Esophagus (tissue), 2 donors: ENCODE measurements around the gene UBE2E3. TPM values are rescaled to one million over a fixed set of nuclear protein-coding genes. Genes with fewer than 3 reads are reported as not detected.

ENCODE experiments used
- H3K27ac ChIP-seq, 2 donors: one replicate each; pipeline ENCODE4 v1.5.1; 2013; ENCODE audit warnings: low read depth in 2 of 2, mild to moderate bottlenecking in 2 of 2, inconsistent platforms in 1 of 2, low read length in 1 of 2, moderate library complexity in 1 of 2
- H3K27me3 ChIP-seq, 2 donors: one replicate each; pipeline ENCODE4 v1.6.1; 2013; ENCODE audit warnings: low read length in 2 of 2, control low read depth in 1 of 2, mild to moderate bottlenecking in 1 of 2; ENCODE audit not compliant: insufficient read depth in 2 of 2, control insufficient read depth in 1 of 2
- H3K36me3 ChIP-seq, 2 donors: one replicate each; pipeline ENCODE4 v1.6.1; 2013; ENCODE audit warnings: low read length in 1 of 2; ENCODE audit not compliant: control insufficient read depth in 2 of 2, insufficient read depth in 2 of 2
- H3K4me1 ChIP-seq, 2 donors: one replicate each; pipeline ENCODE4 v1.6.1; 2013; ENCODE audit warnings: low read length in 1 of 2; ENCODE audit not compliant: control insufficient read depth in 2 of 2, insufficient read depth in 2 of 2
- H3K4me3 ChIP-seq, 2 donors: one replicate each; pipeline ENCODE4 v1.5.1; 2013; ENCODE audit warnings: low read length in 2 of 2, mild to moderate bottlenecking in 2 of 2, low read depth in 1 of 2, moderate library complexity in 1 of 2
- H3K9me3 ChIP-seq, 2 donors: one replicate each; pipeline ENCODE4 v1.6.1; 2013; ENCODE audit warnings: mild to moderate bottlenecking in 2 of 2, low read depth in 1 of 2, low read length in 1 of 2, moderate library complexity in 1 of 2; ENCODE audit not compliant: control insufficient read depth in 2 of 2, insufficient read depth in 1 of 2
- WGBS, 2 donors: extraction: QIAGEN DNeasy Blood & Tissue Kit; methylation state at CpG; one replicate each; pipeline ENCODE4 v1.1.7; 2013; 5-methylcytosine and 5-hydroxymethylcytosine counted together
- polyA plus RNA-seq, 2 donors: library from polyadenylated mRNA; stranded (reverse); fragments of 200-250 nt; gene quantifications; one replicate each; pipeline ENCODE4 v1.2.3, GENCODE V29; 2013
- donor health status: healthy with polysubstance abuse.
- donor health status: Bipolar disorder and iron deficiency.

Gene UBE2E3
- polyA plus RNA-seq, 2 donors = 21.3 to 33.4 TPM

GRCh38 chr2:181066333-181066732 lies 85.9 kb downstream of the UBE2E3 start:
- Histone ChIP-seq H3K36me3 (no peaks in the 10 kb centered on the region), H3K9me3 (no peaks in the 10 kb centered on the region), H3K27me3 (no peaks in the 10 kb centered on the region), H3K4me3 (no peak overlapping the region), H3K27ac (no peak overlapping the region), H3K4me1 (no peaks in the 10 kb centered on the region)
- WGBS, 2 donors = 83 to 98% methylated on average over 1 of the region's 1 CpG

GRCh38 chr2:181070119-181070835 lies 89.9 kb downstream of the UBE2E3 start:
- Histone ChIP-seq H3K27me3 (no peaks in the 10 kb centered on the region), H3K4me1 (no peaks in the 10 kb centered on the region), H3K9me3 (no peaks in the 10 kb centered on the region), H3K36me3 (no peaks in the 10 kb centered on the region), H3K27ac (no peak overlapping the region), H3K4me3 (no peak overlapping the region)
- WGBS, 2 donors = 45 to 50% methylated on average over 2 of the region's 2 CpGs

GRCh38 chr2:181070836-181071200 lies 90.4 kb downstream of the UBE2E3 start:
- Histone ChIP-seq H3K27ac (no peak overlapping the region), H3K9me3 (no peaks in the 10 kb centered on the region), H3K4me1 (no peaks in the 10 kb centered on the region), H3K27me3 (no peaks in the 10 kb centered on the region), H3K36me3 (no peaks in the 10 kb centered on the region), H3K4me3 (no peak overlapping the region)
- 85 to 90% methylated on average over 5 of the region's 5 CpGs for WGBS, 2 donors

GRCh38 chr2:181072486-181073235 lies 92.3 kb downstream of the UBE2E3 start:
- 76 to 77% methylated on average over 6 of the region's 6 CpGs for WGBS, 2 donors
- Histone ChIP-seq H3K4me3 (no peak overlapping the region), H3K36me3 (no peaks in the 10 kb centered on the region), H3K27ac (no peak overlapping the region), H3K4me1 (no peaks in the 10 kb centered on the region), H3K9me3 (no peaks in the 10 kb centered on the region), H3K27me3 (no peaks in the 10 kb centered on the region)

GRCh38 chr2:181073896-181074295 lies 93.5 kb downstream of the UBE2E3 start:
- Histone ChIP-seq H3K4me1 (no peaks in the 10 kb centered on the region), H3K27me3 (no peaks in the 10 kb centered on the region), H3K36me3 (no peaks in the 10 kb centered on the region), H3K9me3 (no peaks in the 10 kb centered on the region), H3K4me3 (no peak overlapping the region), H3K27ac (no peak overlapping the region)

GRCh38 chr2:181074457-181074856 lies 94.1 kb downstream of the UBE2E3 start:
- Histone ChIP-seq H3K4me1 (no peaks in the 10 kb centered on the region), H3K27ac (no peak overlapping the region), H3K4me3 (no peak overlapping the region), H3K9me3 (no peaks in the 10 kb centered on the region), H3K27me3 (no peaks in the 10 kb centered on the region), H3K36me3 (no peaks in the 10 kb centered on the region)
- 66 to 71% methylated on average over 2 of the region's 2 CpGs for WGBS, 2 donors

- H3K9me3 ChIP-seq = no peaks in the 10 kb centered on the region
- H3K27ac ChIP-seq = no peak overlapping the region
- 24 to 29% methylated on average over 1 of the region's 1 CpG for WGBS, 2 donors
- H3K4me1 ChIP-seq = no peaks in the 10 kb centered on the region
- H3K4me3 ChIP-seq = no peak overlapping the region
- H3K27me3 ChIP-seq = no peaks in the 10 kb centered on the region
- no peaks in the 10 kb centered on the region for H3K36me3 ChIP-seq
These were observed 96.3 kb downstream of the UBE2E3 start for GRCh38 chr2:181076658-181077057.

- H3K4me1 ChIP-seq = no peaks in the 10 kb centered on the region
- H3K4me3 ChIP-seq = no peak overlapping the region
- H3K27me3 ChIP-seq = no peaks in the 10 kb centered on the region
- 61 to 62% methylated on average over 4 of the region's 4 CpGs for WGBS, 2 donors
- no peaks in the 10 kb centered on the region for H3K36me3 ChIP-seq
- H3K9me3 ChIP-seq = no peaks in the 10 kb centered on the region
- H3K27ac ChIP-seq = no peak overlapping the region
These were observed 96.8 kb downstream of the UBE2E3 start for GRCh38 chr2:181077128-181077709.

GRCh38 chr2:181083140-181083539 lies 102.7 kb downstream of the UBE2E3 start:
- no peaks in the 10 kb centered on the region for H3K9me3 ChIP-seq
- H3K27me3 ChIP-seq = no peaks in the 10 kb centered on the region
- WGBS, 2 donors = 96% methylated on average over 2 of the region's 2 CpGs
- H3K4me1 ChIP-seq = no peaks in the 10 kb centered on the region
- H3K27ac ChIP-seq = no peak overlapping the region
- no peak overlapping the region for H3K4me3 ChIP-seq
- no peaks in the 10 kb centered on the region for H3K36me3 ChIP-seq
